RKO (cell line): Measurements from ENCODE around the gene WDR64.

Source experiments
- DNase-seq: peaks from one replicate; pipeline ENCODE4 v3.0.0-alpha.2; 2016; ENCODE audit warnings: low spot score

The WDR64 gene

GRCh38 chr1:241839369-241839979 is 187.4 kb downstream of the WDR64 start:
- DNase-seq, result no peak

- DNase-seq, result no peak
Observed at GRCh38 chr1:241840164-241840563, 188.1 kb downstream of the WDR64 start.

GRCh38 chr1:241841691-241842090 is 189.6 kb downstream of the WDR64 start:
- no peak for DNase-seq

- DNase-seq, result peak; percentile 20
Observed at GRCh38 chr1:241842565-241842964, 190.5 kb downstream of the WDR64 start.

GRCh38 chr1:241844593-241844992 is 192.5 kb downstream of the WDR64 start:
- DNase-seq, result no peak

- no peak for DNase-seq
Observed at GRCh38 chr1:241846375-241846774, 194.3 kb downstream of the WDR64 start.

- no peak for DNase-seq
Observed at GRCh38 chr1:241846862-241847539, 194.9 kb downstream of the WDR64 start.

GRCh38 chr1:241847540-241847795 is 195.4 kb downstream of the WDR64 start:
- DNase-seq, result no peak

GRCh38 chr1:241847796-241848685 is 196.0 kb downstream of the WDR64 start, which contains the start of gene EXO1:
TSS of gene EXO1 (plus strand) at chr1:241848204. CDS start at chr1:241850426, 2,222 bp downstream.
- DNase-seq, result peak; percentile 95

GRCh38 chr1:241848686-241849344 is 196.7 kb downstream of the WDR64 start:
- peak; percentile 30 for DNase-seq

- DNase-seq, result peak; percentile 38
Observed at GRCh38 chr1:241849345-241849695, 197.2 kb downstream of the WDR64 start.
